Islet precursor cell (in vitro differentiated cells): ENCODE results near the gene PTPRD.
A peak's percentile ranks its signal among the peaks of the same experiment; 100 is the strongest.
"Not testable (repeated sequence)": the region's sequence is repeated elsewhere in the genome, so short reads cannot be mapped to it uniquely, and the experiment has no call there.

Experiments
- DNase-seq: peaks from one replicate; pipeline ENCODE4 v3.0.0-alpha.2; 2018

Gene PTPRD

DNA sequence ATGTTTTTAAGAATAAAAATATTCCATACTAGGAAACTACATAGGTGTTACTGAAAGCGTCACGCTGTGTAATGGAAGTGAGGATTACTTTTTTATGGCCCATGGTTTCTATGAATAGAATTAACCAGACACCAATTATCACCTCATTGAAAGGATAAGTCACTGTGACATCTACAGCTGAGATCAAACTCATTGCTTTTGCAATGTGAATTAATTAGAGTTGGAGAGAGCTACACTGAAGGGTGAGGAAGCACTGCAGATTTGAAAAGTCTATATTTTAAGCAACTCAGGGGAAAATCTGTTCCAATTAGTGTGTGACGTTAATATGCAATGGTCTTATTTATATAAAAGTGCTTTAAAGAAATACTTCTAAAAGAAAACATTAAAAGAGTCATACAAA is 1513.2 kb downstream of the PTPRD start:
- no peak for DNase-seq

DNA sequence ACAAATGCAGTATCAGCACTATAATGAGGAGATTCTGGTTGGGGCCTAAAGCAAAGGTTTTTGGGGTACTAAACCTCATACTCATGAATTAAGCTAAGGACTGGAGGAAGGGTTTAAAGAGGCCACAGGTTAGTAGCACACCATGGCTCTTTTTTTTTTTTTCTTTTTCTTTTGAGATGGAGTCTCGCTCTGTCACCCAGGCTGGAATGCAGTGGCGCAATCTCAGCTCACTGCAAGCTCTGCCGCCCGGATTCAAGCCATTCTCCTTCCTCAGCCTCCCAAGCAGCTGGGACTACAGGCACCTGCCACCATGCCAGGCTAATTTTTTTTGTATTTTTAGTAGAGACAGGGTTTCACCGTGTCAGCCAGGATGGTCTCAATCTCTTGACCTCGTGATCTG is 1515.5 kb downstream of the PTPRD start:
- peak; percentile 54 for DNase-seq

DNA sequence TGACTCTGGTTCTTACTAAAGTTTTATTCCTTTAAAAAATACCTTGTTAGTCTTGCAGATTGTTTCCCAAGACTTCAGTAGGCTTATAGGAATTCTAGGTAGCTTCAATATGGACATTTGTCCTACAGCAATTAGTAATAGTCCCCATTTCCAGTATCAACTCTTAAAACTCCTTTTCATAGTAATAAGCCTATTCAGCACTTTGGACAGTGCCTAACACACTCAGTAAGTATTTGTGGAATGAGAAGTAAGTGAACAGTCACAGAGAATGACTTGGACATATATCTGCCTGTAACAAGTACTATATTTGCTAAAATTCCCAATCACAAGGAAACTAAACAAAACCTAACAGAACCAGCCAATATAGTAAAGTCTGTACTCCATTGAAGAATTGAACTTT is 1521.4 kb downstream of the PTPRD start:
- no peak for DNase-seq

- no peak for DNase-seq
These were observed 1533.3 kb downstream of the PTPRD start for GRCh38 chr9:9079473-9079872.

DNA sequence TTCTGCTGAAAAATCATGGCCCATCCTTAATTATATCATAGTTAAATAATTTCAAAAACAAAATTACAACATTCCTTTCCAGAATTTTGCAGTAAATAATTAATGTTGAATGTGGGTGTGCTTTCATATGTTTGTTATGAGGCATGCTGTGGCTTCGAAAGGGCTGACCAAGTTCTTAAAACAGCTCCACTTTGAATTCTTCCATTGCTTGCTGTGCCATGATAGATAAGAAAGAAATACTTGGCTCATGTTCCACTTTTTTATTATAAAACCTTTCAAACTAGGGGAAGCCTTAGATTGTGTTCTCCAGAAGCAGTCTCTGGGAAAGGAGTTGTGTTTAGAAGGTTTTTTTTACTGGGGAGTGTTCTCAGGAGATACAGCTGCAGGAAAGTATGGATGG is 1534.5 kb downstream of the PTPRD start:
- no peak for DNase-seq

- no peak for DNase-seq
These were observed 1551.2 kb downstream of the PTPRD start for GRCh38 chr9:9061627-9062026.

DNA sequence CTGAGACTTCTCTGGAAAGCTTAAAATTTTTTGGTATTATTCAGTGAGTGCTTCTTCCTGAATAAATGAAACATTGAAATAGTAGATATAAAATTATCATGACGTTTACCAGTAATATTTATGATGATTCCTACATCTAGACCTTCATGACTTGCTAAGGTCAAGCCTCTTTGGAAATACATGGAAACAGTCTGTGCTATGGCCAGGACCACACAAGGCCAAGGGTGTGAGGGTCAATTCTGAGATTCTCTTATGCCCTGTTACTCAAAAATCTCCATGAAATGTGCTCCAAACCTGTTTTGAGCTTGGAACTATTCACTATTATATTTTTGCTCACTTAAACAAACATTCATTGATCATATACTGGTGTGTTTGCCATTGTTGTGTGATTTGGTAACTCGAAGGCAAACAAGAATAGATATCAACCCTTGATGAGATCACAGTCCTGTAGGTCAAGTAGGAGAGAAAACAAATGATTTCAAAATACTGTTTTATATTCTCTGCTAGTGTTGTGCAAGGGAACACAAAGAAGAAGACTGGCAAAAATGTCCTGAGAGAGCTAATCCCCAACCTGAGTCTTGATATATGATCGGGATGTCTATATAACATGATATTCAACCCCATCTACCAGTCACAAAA is 1558.3 kb downstream of the PTPRD start:
- no peak for DNase-seq

DNA sequence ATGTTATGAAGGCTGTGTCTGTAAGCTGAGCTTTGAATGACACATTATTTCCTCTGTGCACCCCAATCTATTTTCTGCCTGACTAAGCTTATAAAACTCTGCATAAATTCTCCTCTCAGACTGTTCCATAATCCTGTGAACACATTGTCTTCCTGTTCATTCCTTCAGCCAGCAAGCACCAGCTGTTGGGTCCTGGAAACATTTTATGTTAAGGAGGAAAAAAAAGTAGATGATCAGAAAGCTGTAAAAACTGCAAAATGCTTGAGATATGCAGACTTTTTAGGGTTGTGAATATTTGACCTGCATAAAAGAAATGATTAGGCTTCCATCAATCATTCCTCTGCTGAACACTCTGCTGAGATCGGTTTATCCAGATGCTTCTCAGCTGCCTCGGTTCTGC is 1567.2 kb downstream of the PTPRD start:
- DNase-seq, result no peak

- DNase-seq, result no peak
These were observed 1567.7 kb downstream of the PTPRD start for GRCh38 chr9:9045072-9045471.

- DNase-seq, result not testable (repeated sequence)
These were observed 1569.0 kb downstream of the PTPRD start for GRCh38 chr9:9043788-9044187.

- no peak for DNase-seq
These were observed 1571.0 kb downstream of the PTPRD start for GRCh38 chr9:9041756-9042155.

DNA sequence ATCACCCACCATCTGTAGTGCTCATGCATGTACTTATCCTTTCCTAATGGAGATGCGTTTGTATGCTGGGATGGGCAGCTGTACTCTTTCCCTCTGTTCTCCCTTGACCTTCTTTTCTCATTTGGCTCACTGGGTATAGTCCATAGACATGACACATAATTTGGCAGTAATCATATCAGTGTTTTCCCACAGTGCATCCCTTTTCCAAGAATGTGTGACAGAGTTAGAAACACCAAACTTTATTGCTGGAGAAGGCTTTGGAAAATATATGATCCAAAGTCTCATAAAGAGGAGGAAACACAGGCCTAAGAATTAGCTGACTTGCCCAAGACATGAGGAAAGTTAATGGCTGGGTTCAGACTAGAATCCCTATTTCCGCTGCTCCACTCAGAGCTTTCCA is 1579.8 kb downstream of the PTPRD start:
- no peak for DNase-seq

DNA sequence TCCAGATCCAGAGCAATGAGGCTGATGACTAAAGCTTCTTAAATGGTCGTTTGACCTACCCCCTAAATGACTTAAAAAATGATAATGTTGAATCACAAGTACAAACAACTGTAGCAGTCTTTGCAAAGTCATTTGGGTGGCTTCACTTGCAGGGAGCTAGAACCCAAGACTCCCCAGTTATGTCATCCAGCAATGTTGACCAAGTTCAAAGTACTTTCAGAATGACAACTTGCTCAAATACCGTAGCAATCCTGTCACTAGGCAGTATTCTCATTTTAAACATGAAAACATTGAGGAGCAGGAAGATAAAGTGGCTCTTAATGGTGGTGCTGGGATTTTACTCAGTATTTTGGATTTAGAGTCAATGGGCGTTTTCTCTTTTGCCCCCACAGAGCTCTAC is 1596.2 kb downstream of the PTPRD start:
- DNase-seq, result no peak

GRCh38 chr9:9004810-9005209 is 1608.0 kb downstream of the PTPRD start:
- DNase-seq, result no peak

- no peak for DNase-seq
These were observed 1609.8 kb downstream of the PTPRD start for GRCh38 chr9:9002826-9003583.

DNA sequence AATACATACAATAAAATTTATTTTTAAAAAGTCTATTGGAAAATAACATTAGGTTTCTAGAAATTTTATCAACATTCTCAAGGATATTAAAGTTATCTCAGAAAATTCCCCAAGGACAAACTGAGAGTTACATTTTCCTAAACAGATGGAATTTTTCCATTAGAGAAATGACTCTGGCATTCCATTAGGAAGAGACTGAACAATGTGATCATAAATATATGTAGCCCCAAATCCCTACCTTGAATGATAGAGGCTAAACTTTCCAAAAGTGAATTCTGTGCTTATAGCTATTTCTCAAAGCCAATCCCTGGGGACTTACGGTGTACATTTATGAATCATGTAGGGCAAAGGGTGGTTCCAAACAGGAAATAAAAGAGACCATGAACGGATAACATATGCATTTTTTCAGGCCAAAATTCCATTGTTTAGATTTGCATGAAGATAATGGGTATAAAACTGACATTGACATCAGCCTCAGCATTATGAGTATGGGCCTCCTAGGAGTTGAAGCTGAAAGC is 1632.2 kb downstream of the PTPRD start:
- DNase-seq, result no peak

GRCh38 chr9:8978334-8978733 is 1634.5 kb downstream of the PTPRD start:
- no peak for DNase-seq

DNA sequence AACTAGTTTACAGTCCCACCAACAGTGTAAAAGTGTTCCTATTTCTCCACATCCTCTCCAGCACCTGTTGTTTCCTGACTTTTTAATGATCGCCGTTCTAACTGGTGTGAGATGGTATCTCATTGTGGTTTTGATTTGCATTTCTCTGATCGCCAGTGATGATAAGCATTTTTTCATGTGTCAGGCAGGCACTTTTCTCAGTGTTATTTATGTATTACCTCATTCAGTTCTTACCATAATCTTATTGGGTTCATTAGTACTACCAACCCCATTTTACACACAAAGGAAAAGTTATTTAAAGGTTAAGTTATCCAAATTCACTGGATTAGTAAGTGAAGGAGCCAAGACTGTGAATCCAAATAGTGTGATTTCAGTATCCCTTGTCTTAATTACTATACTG is 1644.5 kb downstream of the PTPRD start:
- DNase-seq, result not testable (repeated sequence)

DNA sequence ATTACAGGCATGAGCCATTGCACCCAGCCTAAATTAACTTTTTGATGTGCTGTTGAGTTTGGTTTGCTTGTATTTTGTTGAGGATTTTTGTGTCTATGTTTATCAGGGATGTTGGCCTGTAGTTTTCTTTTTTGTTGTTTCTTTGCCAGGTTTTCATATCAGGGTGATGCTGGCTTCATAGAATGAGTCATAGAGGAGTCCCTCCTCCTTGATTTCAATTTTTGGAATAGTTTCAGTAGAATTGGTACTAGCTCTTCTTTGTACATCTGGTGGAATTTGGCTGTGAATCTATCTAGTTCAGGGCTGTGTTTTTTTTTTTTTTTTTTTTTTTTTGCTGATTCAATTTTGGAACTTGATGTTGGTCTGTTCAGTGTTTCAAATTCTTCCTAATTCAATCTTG is 1648.9 kb downstream of the PTPRD start:
- no peak for DNase-seq

DNA sequence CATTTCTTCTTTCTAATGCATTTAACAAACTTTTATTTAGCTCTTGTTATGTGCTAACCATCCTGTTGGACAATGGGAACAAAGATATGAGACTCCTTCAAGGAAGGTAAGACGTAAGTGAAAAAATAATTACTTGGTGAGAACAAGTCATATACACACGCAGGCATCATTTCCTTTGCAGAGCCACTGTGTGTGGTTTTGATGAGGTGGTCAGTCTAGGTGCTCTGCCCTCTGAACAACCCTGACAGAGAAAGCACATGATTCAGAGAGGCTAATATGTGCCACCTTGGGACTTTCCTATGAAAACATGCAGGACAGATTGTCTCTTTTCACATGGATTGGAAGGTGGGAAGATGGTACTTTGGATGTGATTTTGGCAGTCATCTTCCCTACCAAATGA is 1650.7 kb downstream of the PTPRD start:
- DNase-seq, result no peak

DNA sequence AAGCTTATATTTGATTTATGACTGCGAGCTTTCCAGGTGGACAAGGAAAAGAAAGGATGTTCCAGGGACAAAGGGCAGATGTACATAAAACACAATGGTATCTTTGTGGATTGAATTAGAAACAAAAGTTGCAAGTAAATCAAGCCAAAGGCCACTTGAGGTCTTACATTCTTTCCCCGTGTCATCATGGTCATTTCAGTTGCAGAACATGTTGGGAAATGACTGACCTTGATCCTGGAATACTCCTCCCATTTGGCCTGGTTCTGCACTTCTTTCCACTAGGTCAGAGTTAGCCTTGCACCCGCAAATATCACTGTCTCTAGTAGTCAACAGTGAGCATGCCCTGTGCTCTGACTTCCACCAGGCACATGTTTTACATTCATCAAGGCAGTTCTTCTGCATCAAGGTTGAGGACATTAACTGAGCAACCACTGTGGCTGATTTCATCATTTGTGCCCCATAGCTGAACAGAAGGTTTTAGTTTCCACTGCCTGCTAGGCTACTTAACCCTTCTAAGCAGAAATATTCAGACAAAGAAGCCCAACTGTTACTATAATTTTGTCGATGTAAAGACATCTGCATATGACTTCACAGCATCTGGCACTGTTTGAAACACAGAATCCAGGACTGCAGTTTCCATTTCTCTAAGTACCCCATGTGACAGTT is 1651.5 kb downstream of the PTPRD start:
- DNase-seq, result peak; percentile 41

GRCh38 chr9:8960254-8960653 is 1652.5 kb downstream of the PTPRD start:
- no peak for DNase-seq

DNA sequence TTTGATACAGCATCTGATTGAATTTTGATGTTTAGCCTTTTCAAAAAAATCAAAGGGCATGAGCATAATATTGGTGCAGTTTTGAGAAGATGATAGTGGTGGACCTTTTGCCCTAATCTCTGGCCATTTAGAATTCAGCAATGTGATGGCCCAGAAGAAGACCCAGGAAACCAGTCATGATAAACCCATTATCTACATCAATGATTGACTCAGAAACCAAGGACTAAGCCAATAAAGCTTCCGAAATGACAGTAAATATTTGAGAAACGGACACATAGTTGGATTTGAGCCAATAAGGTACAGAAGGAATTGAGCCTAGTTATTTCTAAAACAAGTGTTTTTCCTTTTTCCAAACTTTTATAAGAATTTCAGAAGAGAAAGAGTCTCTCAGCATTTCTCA is 1654.4 kb downstream of the PTPRD start:
- DNase-seq, result no peak

GRCh38 chr9:8955315-8955714 is 1657.5 kb downstream of the PTPRD start:
- DNase-seq, result no peak
